ENCODE data around the gene SYNGR3. TPM values are rescaled to one million over a fixed set of nuclear protein-coding genes. Genes with fewer than 3 reads are reported as not detected.

Gene SYNGR3
- polyA plus RNA-seq, 1 donor (not counting 4 experiments of a cell fraction or from before 2014, with no cell fraction given): 0.30 TPM

DNA sequence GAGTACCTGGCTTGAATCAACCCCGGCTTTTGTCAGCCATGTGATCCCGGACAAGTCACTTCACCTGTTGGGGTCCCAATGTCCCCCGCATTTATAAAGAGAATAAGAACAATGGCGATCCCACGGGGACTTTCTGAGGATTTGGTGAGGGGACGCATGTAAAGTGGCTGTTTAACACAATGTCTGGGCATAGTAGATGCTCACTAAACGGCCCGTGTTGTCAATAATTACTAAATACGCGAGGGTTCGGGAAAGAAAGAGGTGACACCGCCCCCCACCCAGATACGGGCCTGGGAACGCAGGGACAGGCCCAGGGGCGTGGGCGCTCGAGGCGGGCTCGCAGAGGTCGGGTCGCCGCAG, 1.8 kb downstream of the SYNGR3 start:
- TF ChIP-seq, protein P1, sequence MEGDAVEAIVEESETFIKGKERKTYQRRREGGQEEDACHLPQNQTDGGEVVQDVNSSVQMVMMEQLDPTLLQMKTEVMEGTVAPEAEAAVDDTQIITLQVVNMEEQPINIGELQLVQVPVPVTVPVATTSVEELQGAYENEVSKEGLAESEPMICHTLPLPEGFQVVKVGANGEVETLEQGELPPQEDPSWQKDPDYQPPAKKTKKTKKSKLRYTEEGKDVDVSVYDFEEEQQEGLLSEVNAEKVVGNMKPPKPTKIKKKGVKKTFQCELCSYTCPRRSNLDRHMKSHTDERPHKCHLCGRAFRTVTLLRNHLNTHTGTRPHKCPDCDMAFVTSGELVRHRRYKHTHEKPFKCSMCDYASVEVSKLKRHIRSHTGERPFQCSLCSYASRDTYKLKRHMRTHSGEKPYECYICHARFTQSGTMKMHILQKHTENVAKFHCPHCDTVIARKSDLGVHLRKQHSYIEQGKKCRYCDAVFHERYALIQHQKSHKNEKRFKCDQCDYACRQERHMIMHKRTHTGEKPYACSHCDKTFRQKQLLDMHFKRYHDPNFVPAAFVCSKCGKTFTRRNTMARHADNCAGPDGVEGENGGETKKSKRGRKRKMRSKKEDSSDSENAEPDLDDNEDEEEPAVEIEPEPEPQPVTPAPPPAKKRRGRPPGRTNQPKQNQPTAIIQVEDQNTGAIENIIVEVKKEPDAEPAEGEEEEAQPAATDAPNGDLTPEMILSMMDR (optimal IDR thresholded peaks at IDR 0.05 in 1 of 3, IDR thresholded peaks at IDR 0.05 in 1 of 3, conservative IDR thresholded peaks at IDR 0.05 in 1 of 3; ENCODE audit: extremely low read depth in 1 of 3, insufficient read depth in 2 of 3, low read length in 3 of 3): no peak
- no peak for TF ChIP-seq EZH2 (IDR thresholded peaks at IDR 0.05; ENCODE audit: low read length)
- Histone ChIP-seq H3K4me2 (ENCODE audit: control insufficient read depth, extremely low read depth, insufficient read depth, low read depth, low read length) (peak overlapping the region; percentile 70), H3K36me3 (ENCODE audit: control insufficient read depth in 2 of 2, extremely low read depth in 1 of 2, insufficient read depth in 2 of 2, low read length in 2 of 2) (peaks cover under 1 to 5% of the 10 kb centered on the region in 2 experiments), H3K4me3 (ENCODE audit: control insufficient read depth in 2 of 3, extremely low read depth in 1 of 3, insufficient read depth in 2 of 3, low read depth in 1 of 3, low read length in 3 of 3) (peak overlapping the region in 2 of 3 experiments; percentile 23 to 43), H3K27me3 (ENCODE audit: control insufficient read depth, extremely low read depth, insufficient read depth, low read length) (peaks cover 30% of the 10 kb centered on the region), H3K9ac (ENCODE audit: control insufficient read depth, extremely low read depth, insufficient read depth, low read length) (peak overlapping the region; percentile 37), H4K20me1 (ENCODE audit: control insufficient read depth, extremely low read depth, insufficient read depth, low read length) (no peaks in the 10 kb centered on the region), H3K9me1 (ENCODE audit: control insufficient read depth, extremely low read depth, insufficient read depth, low read length) (no peaks in the 10 kb centered on the region), H3K27ac (ENCODE audit: control insufficient read depth, insufficient read depth, low read length) (no peak overlapping the region), H3K9me3 (ENCODE audit: control insufficient read depth, low read depth, low read length) (no peaks in the 10 kb centered on the region), H3K79me2 (ENCODE audit: control insufficient read depth, insufficient read depth, low read length) (no peaks in the 10 kb centered on the region), H3K4me1 (ENCODE audit: control insufficient read depth, extremely low read depth, insufficient read depth, low read length) (peaks cover 25% of the 10 kb centered on the region), H2AFZ (ENCODE audit: control insufficient read depth, low read length) (peak overlapping the region; percentile 88)
- no peak for DNase-seq (ENCODE audit: low read depth, low spot score)
- dilution Hi-C loops (cut with MboI; ENCODE audit: extremely low pct_ligation_motif_present, low sequenced_read_pairs): no loop called here
- FAIRE-seq: no peak

DNA sequence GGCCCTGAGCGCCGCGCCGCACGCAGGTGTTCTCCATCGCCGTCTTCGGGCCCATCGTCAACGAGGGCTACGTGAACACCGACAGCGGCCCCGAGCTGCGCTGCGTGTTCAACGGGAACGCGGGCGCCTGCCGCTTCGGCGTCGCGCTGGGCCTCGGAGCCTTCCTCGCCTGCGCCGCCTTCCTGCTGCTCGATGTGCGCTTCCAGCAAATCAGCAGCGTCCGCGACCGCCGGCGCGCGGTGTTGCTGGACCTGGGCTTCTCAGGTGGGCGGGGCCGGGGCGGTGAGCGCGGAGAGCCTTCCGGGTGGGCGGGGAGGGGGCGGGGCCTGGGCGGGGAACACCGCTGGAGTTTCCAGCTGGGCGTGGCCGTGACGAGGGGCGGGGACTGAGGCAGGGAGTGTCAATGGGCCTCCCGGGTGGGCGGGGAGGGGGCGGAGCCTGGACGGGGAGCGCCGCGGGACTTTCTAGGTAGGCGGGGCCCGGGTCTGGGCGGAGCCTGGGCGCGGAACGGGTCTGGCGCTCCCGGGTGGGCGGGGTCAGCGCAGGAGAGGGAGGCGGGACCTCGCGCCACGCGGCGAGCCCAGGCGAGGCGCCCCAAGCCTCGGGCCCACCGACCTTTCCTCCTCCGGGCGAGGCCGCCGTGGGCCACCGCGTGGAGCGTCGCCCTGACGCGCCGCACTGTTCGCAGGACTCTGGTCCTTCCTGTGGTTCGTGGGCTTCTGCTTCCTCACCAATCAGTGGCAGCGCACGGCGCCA, 2.4 kb downstream of the SYNGR3 start:
- dilution Hi-C loops (cut with MboI; ENCODE audit: extremely low pct_ligation_motif_present, low sequenced_read_pairs): no loop called here
- FAIRE-seq: no peak
- no peak for TF ChIP-seq EZH2 (IDR thresholded peaks at IDR 0.05; ENCODE audit: low read length)
- TF ChIP-seq, protein P1 (optimal IDR thresholded peaks at IDR 0.05 in 1 of 3, IDR thresholded peaks at IDR 0.05 in 1 of 3, conservative IDR thresholded peaks at IDR 0.05 in 1 of 3; ENCODE audit: extremely low read depth in 1 of 3, insufficient read depth in 2 of 3, low read length in 3 of 3): peak in 1 of 3 experiments; percentile 5

More for the DNA sequence above, 2.4 kb downstream of the SYNGR3 start:
- Histone ChIP-seq H3K27ac (ENCODE audit: control insufficient read depth, insufficient read depth, low read length) (no peak overlapping the region), H2AFZ (ENCODE audit: control insufficient read depth, low read length) (peak overlapping the region; percentile 88), H3K9me1 (ENCODE audit: control insufficient read depth, extremely low read depth, insufficient read depth, low read length) (no peaks in the 10 kb centered on the region), H3K9me3 (ENCODE audit: control insufficient read depth, low read depth, low read length) (no peaks in the 10 kb centered on the region), H3K4me2 (ENCODE audit: control insufficient read depth, extremely low read depth, insufficient read depth, low read depth, low read length) (peak overlapping the region; percentile 70), H3K4me3 (ENCODE audit: control insufficient read depth in 2 of 3, extremely low read depth in 1 of 3, insufficient read depth in 2 of 3, low read depth in 1 of 3, low read length in 3 of 3) (peak overlapping the region in 2 of 3 experiments; percentile 23 to 43), H3K36me3 (ENCODE audit: control insufficient read depth in 2 of 2, extremely low read depth in 1 of 2, insufficient read depth in 2 of 2, low read length in 2 of 2) (peaks cover 4 to 10% of the 10 kb centered on the region in 2 experiments), H4K20me1 (ENCODE audit: control insufficient read depth, extremely low read depth, insufficient read depth, low read length) (peaks cover 3% of the 10 kb centered on the region), H3K9ac (ENCODE audit: control insufficient read depth, extremely low read depth, insufficient read depth, low read length) (peak overlapping the region; percentile 37), H3K79me2 (ENCODE audit: control insufficient read depth, insufficient read depth, low read length) (no peaks in the 10 kb centered on the region), H3K27me3 (ENCODE audit: control insufficient read depth, extremely low read depth, insufficient read depth, low read length) (peaks cover 30% of the 10 kb centered on the region), H3K4me1 (ENCODE audit: control insufficient read depth, extremely low read depth, insufficient read depth, low read length) (peaks cover 25% of the 10 kb centered on the region)
- DNase-seq (ENCODE audit: low read depth, low spot score): no peak
